SK-N-MC (cell line): ENCODE data around the gene ACOX1.

Experiments
- EZH2 ChIP-seq: fragments of 200-600 bp; sonication (generic); IDR thresholded peaks from one replicate; pipeline ENCODE4 v1.6.1; 2017; ENCODE audit warnings: antibody characterized with exemption
- FOXP2 ChIP-seq: optimal IDR thresholded peaks from 2 replicates; pipeline ENCODE3; 2011; ENCODE audit warnings: mild to moderate bottlenecking, moderate library complexity; ENCODE audit not compliant: insufficient read depth; ENCODE audit errors: extremely low read length, control extremely low read depth
- POLR2AphosphoS5 ChIP-seq: IDR thresholded peaks from 2 replicates; pipeline ENCODE4 v1.6.1; 2012; ENCODE audit warnings: mild to moderate bottlenecking, low read depth, low read length, borderline replicate concordance

DNA sequence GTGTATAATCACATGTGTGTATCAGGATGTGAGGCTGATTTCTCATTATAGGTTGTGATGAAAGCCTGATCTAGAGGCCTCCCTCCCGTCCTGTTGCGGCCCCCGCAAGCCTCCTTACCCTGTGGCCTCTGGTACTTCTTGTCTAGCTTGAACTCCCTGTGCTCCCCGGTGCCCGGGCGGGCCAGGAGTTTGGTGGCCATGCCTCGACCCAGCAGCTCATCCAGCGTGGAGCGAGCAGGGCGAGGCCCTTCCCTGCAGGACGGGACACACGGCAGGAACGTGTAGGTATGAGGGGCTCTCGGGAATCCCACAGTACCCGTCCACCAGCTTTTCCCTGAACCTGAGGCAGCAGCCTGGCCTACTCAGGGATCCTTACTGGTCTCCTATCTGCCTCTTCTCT lies 53.1 kb downstream of the ACOX1 start:
- TF ChIP-seq EZH2 (no peak), POLR2AphosphoS5 (no peak), FOXP2 (no peak)
